ENCODE measurements around the gene MT1F.
"Not testable (repeated sequence)": the region's sequence is repeated elsewhere in the genome, so short reads cannot be mapped to it uniquely, and the experiment has no call there.

MT1F gene

DNA sequence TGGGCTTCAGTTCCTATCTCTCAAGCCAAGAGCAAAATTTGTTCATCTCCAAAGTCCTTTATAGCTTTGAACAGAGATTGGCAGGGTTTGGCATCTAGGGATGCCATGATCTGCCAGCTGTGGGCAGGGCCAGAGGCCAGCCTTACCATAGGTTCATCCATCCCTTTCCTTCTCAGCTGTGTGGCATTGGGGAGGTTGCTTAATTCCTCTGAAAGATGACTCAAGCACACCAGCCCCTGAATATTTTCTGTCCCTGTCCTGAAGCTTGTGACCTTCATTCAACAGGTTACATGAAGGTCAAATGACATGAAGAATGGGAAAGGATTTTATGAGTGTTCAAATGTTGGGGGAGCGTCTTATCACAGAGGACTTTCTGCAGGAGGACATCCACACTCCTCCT lies 6.7 kb downstream of the MT1F start:
- Histone ChIP-seq H3K4me3 (ENCODE audit: low read depth, low read length) (no peak overlapping the region), H3K27ac (ENCODE audit: low read depth, low read length) (no peak overlapping the region), H3K27me3 (ENCODE audit: insufficient read depth, low read length) (peaks cover 78% of the 10 kb centered on the region), H3K79me2 (ENCODE audit: control insufficient read depth, insufficient read depth, low read length, unreplicated experiment) (no peaks in the 10 kb centered on the region), H3K4me1 (ENCODE audit: control insufficient read depth, insufficient read depth, low read length, unreplicated experiment) (peaks cover 6% of the 10 kb centered on the region), H3K36me3 (ENCODE audit: insufficient read depth, low read length) (no peaks in the 10 kb centered on the region), H2AFZ (ENCODE audit: low read length, unreplicated experiment) (no peak overlapping the region)

DNA sequence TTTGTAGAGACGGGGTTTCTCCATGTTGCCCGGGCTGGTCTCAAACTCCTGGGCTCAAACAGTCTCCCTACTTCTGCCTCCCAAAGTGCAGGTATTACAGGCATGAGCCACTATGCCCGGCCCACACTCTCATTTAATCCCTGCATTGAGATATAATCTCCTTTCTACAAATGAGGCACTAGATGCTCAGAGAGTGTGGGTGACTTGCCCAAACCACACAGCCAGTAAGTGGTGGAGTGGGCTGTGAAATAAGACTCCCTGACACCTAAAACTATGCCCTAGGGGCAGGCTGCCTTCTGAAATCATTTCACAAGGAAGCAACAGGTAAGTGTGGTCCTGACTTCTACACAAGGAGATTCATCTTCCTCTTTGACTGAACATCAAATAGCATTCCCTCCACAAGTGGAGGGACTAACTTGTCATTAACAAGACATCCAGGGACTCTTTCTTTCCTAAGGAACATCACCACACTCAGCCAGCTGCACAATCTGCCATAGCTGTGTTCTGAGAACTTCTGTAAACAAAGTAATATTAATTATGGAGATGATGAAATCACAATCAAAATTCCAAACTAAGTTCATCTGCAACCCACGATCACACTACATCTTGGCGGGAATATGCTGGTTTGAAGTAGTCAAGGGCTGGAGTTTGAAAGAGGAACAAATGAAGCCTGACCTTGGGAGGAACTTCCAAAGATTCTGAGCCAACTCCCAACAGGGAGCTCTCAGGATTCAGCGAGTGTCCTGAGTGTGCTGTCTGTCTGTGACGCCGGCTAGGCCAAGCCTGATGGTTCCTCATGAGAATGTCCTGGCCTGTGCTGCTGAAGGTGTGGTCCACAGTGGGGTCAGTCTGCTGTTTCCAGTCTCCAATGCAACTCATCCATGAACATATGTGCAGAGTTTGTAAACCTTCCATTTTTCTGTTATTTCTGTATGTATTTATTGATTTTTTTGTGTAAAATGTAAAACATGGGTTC lies 7.8 kb downstream of the MT1F start:
- not testable (repeated sequence) for H3K27ac ChIP-seq (ENCODE audit: low read depth, low read length); H3K79me2 ChIP-seq (ENCODE audit: control insufficient read depth, insufficient read depth, low read length, unreplicated experiment); H3K36me3 ChIP-seq (ENCODE audit: insufficient read depth, low read length); H3K4me3 ChIP-seq (ENCODE audit: low read depth, low read length); H3K4me1 ChIP-seq (ENCODE audit: control insufficient read depth, insufficient read depth, low read length, unreplicated experiment); H2AFZ ChIP-seq (ENCODE audit: low read length, unreplicated experiment)
- H3K27me3 ChIP-seq (ENCODE audit: insufficient read depth, low read length) = peaks cover 79% of the 10 kb centered on the region

DNA sequence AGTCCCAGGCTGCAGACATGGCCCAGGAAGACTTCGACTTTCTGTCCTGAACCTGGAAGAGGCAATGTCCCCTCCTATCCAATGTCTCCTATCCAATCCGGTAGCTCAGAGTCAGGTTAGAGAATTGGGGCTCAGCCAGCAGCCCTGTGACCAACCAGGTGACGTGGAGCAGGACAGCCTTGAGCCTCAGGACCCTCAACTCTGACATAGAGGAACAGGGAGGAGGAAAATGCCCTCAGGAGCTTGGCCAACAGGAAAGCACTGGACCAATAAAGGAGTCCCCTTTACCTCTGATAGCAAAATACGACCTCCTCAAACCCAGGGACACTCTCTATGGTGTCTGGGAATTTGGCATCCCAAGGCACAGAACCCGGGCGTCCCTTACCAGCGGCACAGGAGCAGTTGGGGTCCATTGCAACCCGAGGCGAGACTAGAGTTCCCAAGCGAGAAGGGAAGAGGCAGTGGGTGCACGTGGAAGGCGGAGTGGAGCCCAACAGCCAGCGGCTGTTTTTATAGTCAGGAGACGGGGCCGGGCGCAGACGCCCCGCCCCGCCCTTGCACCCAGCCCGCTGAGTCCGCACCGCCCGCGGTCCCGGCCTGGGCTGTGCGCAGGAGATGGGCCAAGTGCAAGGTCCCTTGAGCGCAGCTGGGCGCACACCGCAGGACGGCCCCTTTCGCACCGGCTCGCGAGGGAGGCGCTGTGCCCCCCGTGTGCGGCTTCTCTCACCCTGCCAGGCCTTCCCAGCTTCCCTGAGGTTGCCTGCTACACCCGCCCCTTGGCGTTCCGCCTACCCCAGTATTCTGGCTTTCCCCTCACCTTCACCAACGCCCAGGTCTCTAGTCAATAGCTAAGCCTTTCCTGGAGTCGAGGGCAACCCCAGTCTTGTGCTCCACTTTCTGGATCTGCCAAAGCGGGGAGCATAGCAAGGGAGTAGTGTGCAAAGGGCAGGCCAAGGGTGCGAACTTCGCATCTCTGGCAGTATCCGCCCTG lies 10.1 kb downstream of the MT1F start, which contains the start of gene MT1G:
Gene MT1G, minus strand, starts transcription at position 485 of the 991 bp plus-strand sequence. Its CDS starts 72 bp downstream, at position 413.
- H3K4me1 ChIP-seq (ENCODE audit: control insufficient read depth, insufficient read depth, low read length, unreplicated experiment) = peaks cover 1% of the 10 kb centered on the region
- H3K36me3 ChIP-seq (ENCODE audit: insufficient read depth, low read length) = no peaks in the 10 kb centered on the region
- no peak within 1 kb of the TSS for H3K27ac ChIP-seq (ENCODE audit: low read depth, low read length)
- H3K27me3 ChIP-seq (ENCODE audit: insufficient read depth, low read length) = peaks cover 72% of the 10 kb centered on the region
- no peak within 1 kb of the TSS for H2AFZ ChIP-seq (ENCODE audit: low read length, unreplicated experiment)
- H3K4me3 ChIP-seq (ENCODE audit: low read depth, low read length) = no peak within 1 kb of the TSS
- H3K79me2 ChIP-seq (ENCODE audit: control insufficient read depth, insufficient read depth, low read length, unreplicated experiment) = no peaks in the 10 kb centered on the region

DNA sequence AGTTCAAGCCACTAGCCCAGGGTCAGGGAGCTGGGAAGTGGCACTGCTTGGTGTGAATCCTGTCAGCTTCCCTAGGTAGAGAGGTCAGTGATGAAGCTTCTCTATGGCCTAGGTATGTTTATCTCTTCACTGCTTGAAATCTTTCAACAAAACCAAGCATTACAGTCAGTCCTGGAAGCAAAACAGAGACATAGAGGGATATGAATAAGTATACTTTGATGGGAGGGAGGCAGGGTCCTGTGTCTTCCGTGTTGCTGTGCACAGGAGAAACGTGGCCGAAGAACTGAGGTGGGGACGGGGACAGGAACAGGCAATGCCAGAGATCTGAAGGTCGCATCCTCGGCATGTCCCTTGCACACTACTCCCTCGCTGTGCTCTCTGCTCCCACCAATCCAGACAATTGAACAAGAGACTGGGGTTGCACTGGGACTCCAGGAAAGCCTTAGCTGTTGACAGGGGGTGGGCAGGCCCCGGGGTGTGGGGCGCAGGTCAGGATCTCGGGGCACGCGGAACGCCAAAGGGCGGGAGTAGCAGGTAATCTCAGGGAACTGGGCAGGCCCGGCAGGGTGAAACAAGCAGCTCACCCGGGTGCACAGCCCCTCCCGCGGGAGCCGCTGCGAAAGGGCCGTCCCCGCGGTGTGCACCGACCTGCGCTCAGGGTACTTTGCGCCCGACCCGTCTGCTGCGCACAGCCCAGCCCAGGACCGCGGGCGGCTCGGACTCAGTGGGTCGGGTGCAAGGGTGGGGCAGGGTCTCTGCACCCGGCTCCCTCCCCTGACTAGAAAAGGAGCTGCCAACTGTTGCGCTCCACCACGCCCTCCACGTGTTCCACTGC lies 11.5 kb downstream of the MT1F start, which contains the start of gene MT1H:
Gene MT1H, plus strand, starts transcription at position 810 of the 835 bp plus-strand sequence. CDS start 71 bp downstream, outside the sequence.
- Histone ChIP-seq H3K27ac (ENCODE audit: low read depth, low read length) (no peak within 1 kb of the TSS), H3K4me1 (ENCODE audit: control insufficient read depth, insufficient read depth, low read length, unreplicated experiment) (no peaks in the 10 kb centered on the region), H3K4me3 (ENCODE audit: low read depth, low read length) (no peak within 1 kb of the TSS), H3K27me3 (ENCODE audit: insufficient read depth, low read length) (peaks cover 61% of the 10 kb centered on the region), H2AFZ (ENCODE audit: low read length, unreplicated experiment) (no peak within 1 kb of the TSS), H3K79me2 (ENCODE audit: control insufficient read depth, insufficient read depth, low read length, unreplicated experiment) (no peaks in the 10 kb centered on the region), H3K36me3 (ENCODE audit: insufficient read depth, low read length) (no peaks in the 10 kb centered on the region)

DNA sequence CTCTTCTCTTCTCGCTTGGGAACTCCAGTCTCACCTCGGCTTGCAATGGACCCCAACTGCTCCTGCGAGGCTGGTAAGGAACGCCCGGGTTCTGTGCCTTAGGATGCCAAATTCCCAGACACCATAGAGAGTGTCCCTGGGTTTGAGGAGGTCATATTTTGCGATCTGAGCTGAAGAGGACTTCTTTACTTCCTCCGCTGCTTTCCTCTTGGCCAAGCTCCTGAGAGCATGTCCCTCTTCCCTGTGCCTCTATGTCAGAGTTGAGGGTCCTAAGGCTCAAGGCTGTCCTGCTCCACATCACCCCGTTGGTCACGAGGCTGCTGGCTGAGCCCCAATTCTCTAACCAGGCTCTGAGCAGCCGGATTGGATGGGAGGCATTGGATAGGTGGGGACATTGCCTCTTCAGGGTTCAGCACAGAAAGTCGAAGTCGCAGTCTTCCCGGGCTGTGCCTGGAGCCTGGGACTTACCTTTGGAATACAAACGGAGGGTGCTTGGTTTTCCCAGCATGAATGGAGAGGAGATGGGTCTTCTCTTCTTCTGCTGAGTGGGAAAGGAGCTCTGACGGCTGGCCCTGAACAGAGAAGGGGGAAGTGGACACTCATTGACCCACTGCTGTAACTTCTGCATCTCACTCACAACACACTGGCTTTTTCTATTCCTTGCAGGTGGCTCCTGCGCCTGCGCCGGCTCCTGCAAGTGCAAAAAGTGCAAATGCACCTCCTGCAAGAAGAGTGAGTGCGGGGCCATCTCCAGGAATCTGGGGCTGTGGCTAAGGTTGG lies 12.3 kb downstream of the MT1F start:
- Histone ChIP-seq H3K27ac (ENCODE audit: low read depth, low read length) (no peak overlapping the region), H3K4me1 (ENCODE audit: control insufficient read depth, insufficient read depth, low read length, unreplicated experiment) (no peaks in the 10 kb centered on the region), H3K79me2 (ENCODE audit: control insufficient read depth, insufficient read depth, low read length, unreplicated experiment) (no peaks in the 10 kb centered on the region), H3K36me3 (ENCODE audit: insufficient read depth, low read length) (no peaks in the 10 kb centered on the region), H3K27me3 (ENCODE audit: insufficient read depth, low read length) (peaks cover 55% of the 10 kb centered on the region), H3K4me3 (ENCODE audit: low read depth, low read length) (no peak overlapping the region), H2AFZ (ENCODE audit: low read length, unreplicated experiment) (no peak overlapping the region)

DNA sequence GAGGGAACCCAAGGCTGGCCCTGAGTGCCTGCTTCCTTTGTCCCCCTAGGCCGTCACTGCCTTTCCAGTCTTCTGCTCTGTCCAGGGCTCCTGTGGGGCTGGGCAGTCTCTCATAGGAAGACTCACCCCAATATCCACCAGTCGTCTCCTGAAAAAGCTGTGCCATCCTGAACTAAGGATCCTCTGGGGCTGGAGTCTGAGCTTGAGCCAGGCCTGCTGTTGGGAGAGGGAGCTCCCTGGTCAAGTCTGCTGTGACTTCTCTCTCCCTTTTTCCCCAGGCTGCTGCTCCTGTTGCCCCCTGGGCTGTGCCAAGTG lies 12.8 kb downstream of the MT1F start:
- Histone ChIP-seq H3K27me3 (ENCODE audit: insufficient read depth, low read length) (peaks cover 57% of the 10 kb centered on the region), H2AFZ (ENCODE audit: low read length, unreplicated experiment) (no peak overlapping the region), H3K36me3 (ENCODE audit: insufficient read depth, low read length) (no peaks in the 10 kb centered on the region), H3K27ac (ENCODE audit: low read depth, low read length) (no peak overlapping the region), H3K4me1 (ENCODE audit: control insufficient read depth, insufficient read depth, low read length, unreplicated experiment) (no peaks in the 10 kb centered on the region), H3K4me3 (ENCODE audit: low read depth, low read length) (no peak overlapping the region), H3K79me2 (ENCODE audit: control insufficient read depth, insufficient read depth, low read length, unreplicated experiment) (no peaks in the 10 kb centered on the region)

DNA sequence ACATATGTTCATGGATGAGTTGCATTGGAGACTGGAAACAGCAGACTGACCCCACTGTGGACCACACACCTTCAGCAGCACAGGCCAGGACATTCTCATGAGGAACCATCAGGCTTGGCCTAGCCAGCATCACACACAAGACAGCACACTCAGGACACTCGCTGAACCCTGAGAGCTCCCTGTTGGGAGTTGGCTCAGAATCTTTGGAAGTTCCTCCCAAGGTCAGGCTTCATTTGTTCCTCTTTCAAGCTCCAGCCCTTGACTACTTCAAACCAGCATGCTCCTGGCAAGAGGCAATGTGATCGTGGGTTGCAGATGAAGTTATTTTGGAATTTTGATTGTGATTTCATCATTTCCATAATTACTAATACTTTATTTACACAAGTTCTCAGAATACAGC lies 13.9 kb downstream of the MT1F start:
- H3K4me3 ChIP-seq (ENCODE audit: low read depth, low read length); H2AFZ ChIP-seq (ENCODE audit: low read length, unreplicated experiment); H3K4me1 ChIP-seq (ENCODE audit: control insufficient read depth, insufficient read depth, low read length, unreplicated experiment); H3K79me2 ChIP-seq (ENCODE audit: control insufficient read depth, insufficient read depth, low read length, unreplicated experiment); H3K36me3 ChIP-seq (ENCODE audit: insufficient read depth, low read length); H3K27ac ChIP-seq (ENCODE audit: low read depth, low read length): not testable (repeated sequence)
- H3K27me3 ChIP-seq (ENCODE audit: insufficient read depth, low read length) = peaks cover 54% of the 10 kb centered on the region

DNA sequence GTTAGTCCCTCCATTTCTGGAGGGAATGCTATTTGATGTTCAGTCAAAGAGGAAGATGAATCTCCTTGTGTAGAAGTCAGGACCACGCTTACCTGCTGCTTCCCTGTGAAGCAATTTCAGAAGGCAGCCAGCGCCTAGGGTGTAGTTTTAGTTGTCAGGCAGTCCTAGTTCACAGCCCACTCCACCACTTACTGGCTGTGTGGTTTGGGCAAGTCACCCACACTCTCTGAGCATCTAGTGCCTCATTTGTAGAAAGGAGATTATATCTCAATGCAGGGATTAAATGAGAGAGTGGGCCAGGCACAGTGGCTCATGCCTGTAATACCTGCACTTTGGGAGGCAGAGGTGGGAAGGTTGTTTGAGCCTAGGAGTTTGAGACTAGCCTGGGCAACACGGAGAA lies 14.4 kb downstream of the MT1F start:
- not testable (repeated sequence) for H3K79me2 ChIP-seq (ENCODE audit: control insufficient read depth, insufficient read depth, low read length, unreplicated experiment); H3K27ac ChIP-seq (ENCODE audit: low read depth, low read length); H2AFZ ChIP-seq (ENCODE audit: low read length, unreplicated experiment); H3K36me3 ChIP-seq (ENCODE audit: insufficient read depth, low read length); H3K4me1 ChIP-seq (ENCODE audit: control insufficient read depth, insufficient read depth, low read length, unreplicated experiment); H3K4me3 ChIP-seq (ENCODE audit: low read depth, low read length)
- peaks cover 49% of the 10 kb centered on the region for H3K27me3 ChIP-seq (ENCODE audit: insufficient read depth, low read length)

DNA sequence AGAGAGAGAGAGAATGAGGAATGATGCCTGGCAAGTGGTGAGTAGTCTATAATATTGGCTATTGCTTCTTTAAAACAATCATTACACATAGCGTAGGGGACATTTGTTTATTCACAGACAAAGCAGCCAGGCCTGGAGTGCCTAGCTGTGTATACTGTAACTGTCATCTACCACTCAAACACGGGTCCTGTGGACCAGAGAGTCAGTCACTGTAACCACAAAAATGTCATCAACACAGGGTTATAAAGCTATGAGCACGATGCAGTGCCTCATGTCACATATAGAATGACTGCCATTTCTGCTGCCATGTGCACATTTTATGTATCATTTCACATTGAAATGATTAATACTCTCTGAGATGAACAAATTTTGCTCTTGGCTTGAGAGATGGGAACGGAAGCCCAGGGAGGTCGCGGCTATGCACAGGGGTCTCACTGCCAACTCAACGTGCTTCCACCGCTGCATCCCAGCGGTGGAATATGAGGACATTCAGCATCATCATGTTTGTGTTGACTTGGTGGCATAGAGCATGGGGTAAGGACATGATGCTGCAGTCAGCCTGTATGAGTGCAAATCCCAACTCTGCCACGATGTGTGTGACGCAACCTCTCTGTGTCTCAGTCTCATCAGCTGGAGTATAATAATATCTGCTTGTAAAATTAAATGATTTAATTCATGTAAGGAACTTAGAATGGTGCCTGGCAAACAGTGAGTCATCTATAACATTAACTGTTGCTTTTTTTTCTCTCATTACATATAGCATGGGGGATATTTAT lies 15.2 kb downstream of the MT1F start:
- H3K36me3 ChIP-seq (ENCODE audit: insufficient read depth, low read length) = no peaks in the 10 kb centered on the region
- H3K27me3 ChIP-seq (ENCODE audit: insufficient read depth, low read length) = peaks cover 41% of the 10 kb centered on the region
- H3K4me3 ChIP-seq (ENCODE audit: low read depth, low read length) = no peak overlapping the region
- H3K4me1 ChIP-seq (ENCODE audit: control insufficient read depth, insufficient read depth, low read length, unreplicated experiment) = no peaks in the 10 kb centered on the region
- no peak overlapping the region for H3K27ac ChIP-seq (ENCODE audit: low read depth, low read length)
- no peak overlapping the region for H2AFZ ChIP-seq (ENCODE audit: low read length, unreplicated experiment)
- H3K79me2 ChIP-seq (ENCODE audit: control insufficient read depth, insufficient read depth, low read length, unreplicated experiment) = no peaks in the 10 kb centered on the region
